Keratinocyte (primary cell): Measurements from ENCODE around the gene MNX1. TPM values are rescaled to one million over a fixed set of nuclear protein-coding genes. Genes with fewer than 3 reads are reported as not detected.
A peak's percentile ranks its signal among the peaks of the same experiment; 100 is the strongest.

ENCODE experiments used
- DNase-seq: peaks from one replicate; pipeline ENCODE4 v3.0.0-alpha.2; 2011; ENCODE audit warnings: low read depth, missing footprints, low spot score
- FAIRE-seq: peaks from 2 replicates; lab custom pipeline; 2011; peaks lifted over from hg19 to GRCh38; lab: Jason Lieb, UNC
- H2AFZ ChIP-seq: 2 replicates; pipeline ENCODE4 v1.6.0; 2012; ENCODE audit warnings: low read length, control low read depth, inconsistent platforms; ENCODE audit not compliant: control insufficient read depth
- H3K27ac ChIP-seq: 2 replicates; pipeline ENCODE4 v1.5.1; 2011; ENCODE audit warnings: low read length; ENCODE audit not compliant: control insufficient read depth, insufficient read depth
- H3K27me3 ChIP-seq: 3 replicates; pipeline ENCODE4 v1.6.0; 2011; ENCODE audit warnings: low read length; ENCODE audit not compliant: control insufficient read depth, insufficient read depth; ENCODE audit errors: extremely low read depth
- H3K36me3 ChIP-seq, 2 experiments: 2 replicates in 1 of 2; 3 replicates in 1 of 2; pipeline ENCODE4 v1.5.1; 2011; ENCODE audit warnings: low read length in 2 of 2, mild to moderate bottlenecking in 1 of 2; ENCODE audit not compliant: control insufficient read depth in 2 of 2, insufficient read depth in 2 of 2; ENCODE audit errors: extremely low read depth in 1 of 2
- H3K4me1 ChIP-seq: 3 replicates; pipeline ENCODE4 v1.5.1; 2011; ENCODE audit warnings: low read length; ENCODE audit not compliant: control insufficient read depth, insufficient read depth; ENCODE audit errors: extremely low read depth
- H3K4me2 ChIP-seq: 3 replicates; pipeline ENCODE4 v1.6.0; 2011; ENCODE audit warnings: low read depth, low read length; ENCODE audit not compliant: control insufficient read depth, insufficient read depth; ENCODE audit errors: extremely low read depth
- H3K4me3 ChIP-seq, 3 experiments: fragments of 200-600 bp in 1 of 3; sonication (generic) in 1 of 3; 2 replicates in 2 of 3; 3 replicates in 1 of 3; pipeline ENCODE4 v1.5.1; 2011 to 2016; ENCODE audit warnings: low read length in 3 of 3, mild to moderate bottlenecking in 3 of 3, control low read depth in 2 of 3, inconsistent platforms in 1 of 3, low read depth in 1 of 3, mixed read lengths in 1 of 3, mixed run types in 1 of 3, moderate library complexity in 1 of 3; ENCODE audit not compliant: control insufficient read depth in 2 of 3, insufficient read depth in 2 of 3; ENCODE audit errors: extremely low read depth in 1 of 3
- H3K79me2 ChIP-seq: 2 replicates; pipeline ENCODE4 v1.6.0; 2012; ENCODE audit warnings: low read length; ENCODE audit not compliant: control insufficient read depth, insufficient read depth
- H3K9ac ChIP-seq: 3 replicates; pipeline ENCODE4 v1.6.0; 2011; ENCODE audit warnings: low read length; ENCODE audit not compliant: control insufficient read depth, insufficient read depth; ENCODE audit errors: extremely low read depth
- H3K9me1 ChIP-seq: 3 replicates; pipeline ENCODE4 v1.6.0; 2011; ENCODE audit warnings: low read length; ENCODE audit not compliant: control insufficient read depth, insufficient read depth; ENCODE audit errors: extremely low read depth
- H3K9me3 ChIP-seq: 2 replicates; pipeline ENCODE4 v1.5.1; 2012; ENCODE audit warnings: low read depth, low read length; ENCODE audit not compliant: control insufficient read depth
- H4K20me1 ChIP-seq: 3 replicates; pipeline ENCODE4 v1.6.0; 2011; ENCODE audit warnings: low read length; ENCODE audit not compliant: control insufficient read depth, insufficient read depth; ENCODE audit errors: extremely low read depth
- EZH2 ChIP-seq: IDR thresholded peaks from one replicate; pipeline ENCODE4 v1.6.1; 2012; ENCODE audit warnings: inconsistent platforms, mild to moderate bottlenecking, low read length, moderate library complexity
- dilution Hi-C: fragments of 300-500 bp; cut with MboI; formaldehyde crosslinking; loops from one replicate; pipeline ENCODE4 v1.7.0; 2020; ENCODE audit warnings: low sequenced_read_pairs; ENCODE audit not compliant: extremely low pct_ligation_motif_present
- polyA minus RNA-seq, 3 experiments: library from RNA; depleted of rRNA, polyadenylated mRNA; stranded (reverse); fragments of >200 nt; gene quantifications; 1 replicate in 1 of 3; 2 replicates in 1 of 3; 3 replicates in 1 of 3; pipeline ENCODE4 v1.2.3, GENCODE V29; 2011
- polyA plus RNA-seq, 5 experiments: library from polyadenylated mRNA; depleted of rRNA in 3 of 5; stranded (reverse) in 3 of 5; stranded (forward) in 1 of 5; unstranded in 1 of 5; fragments of >200 nt; gene quantifications; 1 replicate in 1 of 5; 2 replicates in 3 of 5; 3 replicates in 1 of 5; pipeline versions ENCODE4 v1.2.1 to v1.2.3, GENCODE V29; 2011 to 2012; ENCODE audit warnings: missing spikeins in 2 of 5, low read depth in 1 of 5, low replicate concordance in 1 of 5
- TF ChIP-seq, protein P1 (sequence below), 3 experiments: IDR thresholded peaks in 1 of 3; conservative IDR thresholded peaks in 1 of 3; optimal IDR thresholded peaks in 1 of 3; 2 replicates in 2 of 3; 3 replicates in 1 of 3; pipeline versions ENCODE3 to v1.5.1; 2011; ENCODE audit warnings: low read length in 3 of 3, mild to moderate bottlenecking in 3 of 3, moderate library complexity in 2 of 3, control low read depth in 1 of 3, inconsistent platforms in 1 of 3; ENCODE audit not compliant: insufficient read depth in 2 of 3; ENCODE audit errors: extremely low read depth in 1 of 3

MNX1 gene
- polyA plus RNA-seq, result 0.02 TPM in 1 of 3 replicates, not detected in the others
- polyA plus RNA-seq (2011; ENCODE audit: low read depth), result not detected
- polyA plus RNA-seq (2011; cell fraction: cytosol; rRNA removed), result not detected in 2 replicates
- not detected in 2 replicates for polyA plus RNA-seq (2011; cell fraction: nucleus; rRNA removed)
- 0.10 and 0.11 TPM in 2 replicates for polyA plus RNA-seq (2012; ENCODE audit: low replicate concordance)
- 0.10 TPM in 1 of 3 replicates, not detected in the others for polyA minus RNA-seq
- polyA minus RNA-seq (2011; cell fraction: cytosol; rRNA and poly(A)+ RNA removed), result not detected
- polyA minus RNA-seq (2011; cell fraction: nucleus; rRNA and poly(A)+ RNA removed), result not detected in 2 replicates

- Histone ChIP-seq H3K9me1 (no peaks in the 10 kb centered on the region), H3K4me2 (peak within 1 kb of the TSS; percentile 79), H3K4me3 (peak within 1 kb of the TSS; percentile 56 to 68 (median 59)), H3K27ac (no peak within 1 kb of the TSS), H4K20me1 (no peaks in the 10 kb centered on the region), H3K27me3 (peaks cover 89% of the 10 kb centered on the region), H3K36me3 (no peaks in the 10 kb centered on the region), H3K9me3 (no peaks in the 10 kb centered on the region), H3K9ac (no peak within 1 kb of the TSS), H2AFZ (peak within 1 kb of the TSS; percentile 76), H3K4me1 (peaks cover 8% of the 10 kb centered on the region), H3K79me2 (no peaks in the 10 kb centered on the region)
- no peak for TF ChIP-seq EZH2
- TF ChIP-seq, protein P1, sequence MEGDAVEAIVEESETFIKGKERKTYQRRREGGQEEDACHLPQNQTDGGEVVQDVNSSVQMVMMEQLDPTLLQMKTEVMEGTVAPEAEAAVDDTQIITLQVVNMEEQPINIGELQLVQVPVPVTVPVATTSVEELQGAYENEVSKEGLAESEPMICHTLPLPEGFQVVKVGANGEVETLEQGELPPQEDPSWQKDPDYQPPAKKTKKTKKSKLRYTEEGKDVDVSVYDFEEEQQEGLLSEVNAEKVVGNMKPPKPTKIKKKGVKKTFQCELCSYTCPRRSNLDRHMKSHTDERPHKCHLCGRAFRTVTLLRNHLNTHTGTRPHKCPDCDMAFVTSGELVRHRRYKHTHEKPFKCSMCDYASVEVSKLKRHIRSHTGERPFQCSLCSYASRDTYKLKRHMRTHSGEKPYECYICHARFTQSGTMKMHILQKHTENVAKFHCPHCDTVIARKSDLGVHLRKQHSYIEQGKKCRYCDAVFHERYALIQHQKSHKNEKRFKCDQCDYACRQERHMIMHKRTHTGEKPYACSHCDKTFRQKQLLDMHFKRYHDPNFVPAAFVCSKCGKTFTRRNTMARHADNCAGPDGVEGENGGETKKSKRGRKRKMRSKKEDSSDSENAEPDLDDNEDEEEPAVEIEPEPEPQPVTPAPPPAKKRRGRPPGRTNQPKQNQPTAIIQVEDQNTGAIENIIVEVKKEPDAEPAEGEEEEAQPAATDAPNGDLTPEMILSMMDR (optimal IDR thresholded peaks at IDR 0.05 in 1 of 3, IDR thresholded peaks at IDR 0.05 in 1 of 3, conservative IDR thresholded peaks at IDR 0.05 in 1 of 3; ENCODE audit: extremely low read depth in 1 of 3, insufficient read depth in 2 of 3, low read length in 3 of 3), result no peak
- dilution Hi-C loops, result no loop called here
- DNase-seq (no peak), FAIRE-seq (no peak)
These were observed at the start of gene MNX1 for GRCh38 chr7:157010588-157011332. Gene MNX1, minus strand, starts transcription at chr7:157010663. Its CDS starts 313 bp downstream, at chr7:157010350.

- TF ChIP-seq, protein P1 (optimal IDR thresholded peaks at IDR 0.05 in 1 of 3, IDR thresholded peaks at IDR 0.05 in 1 of 3, conservative IDR thresholded peaks at IDR 0.05 in 1 of 3; ENCODE audit: extremely low read depth in 1 of 3, insufficient read depth in 2 of 3, low read length in 3 of 3), result no peak
- no peak for TF ChIP-seq EZH2
- FAIRE-seq, result no peak
These were observed 49.1 kb upstream of the MNX1 start for GRCh38 chr7:157059534-157059933.

More at GRCh38 chr7:157059534-157059933, 49.1 kb upstream of the MNX1 start:
- H3K79me2 ChIP-seq, result no peaks in the 10 kb centered on the region
- H3K27ac ChIP-seq, result no peak overlapping the region
- no peaks in the 10 kb centered on the region for H3K9me1 ChIP-seq
- H3K4me3 ChIP-seq, result no peak overlapping the region
- dilution Hi-C loops, result no loop called here
- H2AFZ ChIP-seq, result no peak overlapping the region
- peaks cover 2% of the 10 kb centered on the region for H3K9me3 ChIP-seq
- H3K36me3 ChIP-seq, result no peaks in the 10 kb centered on the region
- H4K20me1 ChIP-seq, result no peaks in the 10 kb centered on the region
- no peaks in the 10 kb centered on the region for H3K4me1 ChIP-seq
- no peak for DNase-seq
- peaks cover 8% of the 10 kb centered on the region for H3K27me3 ChIP-seq
- H3K9ac ChIP-seq, result no peak overlapping the region
- no peak overlapping the region for H3K4me2 ChIP-seq
